GM18861 (cell line): ENCODE results near the gene METRN.
A peak's percentile ranks its signal among the peaks of the same experiment; 100 is the strongest.

Source experiments
- ATAC-seq: cut with Tn5 transposase; IDR thresholded peaks from one replicate; pipeline ENCODE4 v1.9.1; 2021; ENCODE audit not compliant: unreplicated experiment

Gene METRN

GRCh38 chr16:714558-715476 is at the start of gene METRN:
TSS of gene METRN (plus strand) at chr16:715118. CDS start at chr16:715290, 172 bp downstream.
- peak; percentile 50 for ATAC-seq

GRCh38 chr16:666572-666971 is 48.3 kb upstream of the METRN start:
- ATAC-seq = no peak

GRCh38 chr16:667113-667779 is 47.7 kb upstream of the METRN start:
- ATAC-seq = no peak

- peak; percentile 67 for ATAC-seq
Measured at GRCh38 chr16:667780-668518, 47.0 kb upstream of the METRN start, which contains the start of gene RHOT2. TSS of gene RHOT2 (plus strand) at chr16:668132. CDS start at chr16:668200, 68 bp downstream.

- no peak for ATAC-seq
Measured at GRCh38 chr16:668519-669171, 46.3 kb upstream of the METRN start.

GRCh38 chr16:669666-670065 is 45.3 kb upstream of the METRN start:
- no peak for ATAC-seq

GRCh38 chr16:670485-671352 is 44.2 kb upstream of the METRN start:
- no peak for ATAC-seq

- ATAC-seq = no peak
Measured at GRCh38 chr16:671353-672131, 43.4 kb upstream of the METRN start.

- ATAC-seq = no peak
Measured at GRCh38 chr16:672371-672770, 42.5 kb upstream of the METRN start.

- ATAC-seq = no peak
Measured at GRCh38 chr16:672851-673250, 42.1 kb upstream of the METRN start.

- ATAC-seq = no peak
Measured at GRCh38 chr16:673399-673991, 41.4 kb upstream of the METRN start.

GRCh38 chr16:674214-674881 is 40.6 kb upstream of the METRN start:
- no peak for ATAC-seq

- ATAC-seq = no peak
Measured at GRCh38 chr16:674968-675883, 39.7 kb upstream of the METRN start, which contains the start of gene RHBDL1. TSS of gene RHBDL1 (plus strand) at chr16:675671. CDS start at chr16:675791, 120 bp downstream.

GRCh38 chr16:675884-676564 is 38.9 kb upstream of the METRN start:
- ATAC-seq = no peak

- no peak for ATAC-seq
Measured at GRCh38 chr16:676565-676902, 38.4 kb upstream of the METRN start.

- ATAC-seq = no peak
Measured at GRCh38 chr16:676913-677312, 38.0 kb upstream of the METRN start.
